OCI-M2 (cell line): Measurements from ENCODE around the gene PDK3.

ENCODE experiments used
- DNase-seq: peaks from one replicate; lab custom pipeline; 2025; ENCODE audit not compliant: unreplicated experiment; lab: John Stamatoyannopoulos, UW

The PDK3 gene

DNA sequence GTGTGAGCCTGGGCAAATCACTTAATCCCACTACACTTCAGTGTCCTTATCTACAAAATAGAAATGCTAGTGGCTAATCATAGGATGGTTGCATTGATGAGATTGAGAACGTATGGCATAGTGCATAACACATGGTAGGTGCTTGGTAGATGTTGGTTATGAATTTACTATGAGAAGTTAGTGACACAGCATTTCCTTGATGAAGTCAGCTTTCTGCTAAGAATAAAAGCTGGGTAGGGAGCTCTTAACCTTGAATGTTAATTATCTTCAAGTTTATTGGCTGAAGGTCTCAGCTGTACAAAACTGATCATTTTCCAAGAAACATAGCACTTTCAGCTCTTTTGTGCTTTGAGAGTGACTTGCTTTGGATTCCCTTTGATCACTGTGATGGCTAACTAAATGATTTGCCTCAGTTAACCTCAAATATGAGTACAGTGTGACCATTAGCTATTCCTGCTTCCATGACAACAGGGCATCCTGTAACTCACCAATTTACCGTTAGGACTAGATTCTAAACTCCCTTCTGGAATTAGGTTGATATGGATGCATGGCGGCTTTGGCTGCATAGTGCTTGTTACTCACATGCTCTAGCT is 17.8 kb downstream of the PDK3 start:
- DNase-seq, result no peak

DNA sequence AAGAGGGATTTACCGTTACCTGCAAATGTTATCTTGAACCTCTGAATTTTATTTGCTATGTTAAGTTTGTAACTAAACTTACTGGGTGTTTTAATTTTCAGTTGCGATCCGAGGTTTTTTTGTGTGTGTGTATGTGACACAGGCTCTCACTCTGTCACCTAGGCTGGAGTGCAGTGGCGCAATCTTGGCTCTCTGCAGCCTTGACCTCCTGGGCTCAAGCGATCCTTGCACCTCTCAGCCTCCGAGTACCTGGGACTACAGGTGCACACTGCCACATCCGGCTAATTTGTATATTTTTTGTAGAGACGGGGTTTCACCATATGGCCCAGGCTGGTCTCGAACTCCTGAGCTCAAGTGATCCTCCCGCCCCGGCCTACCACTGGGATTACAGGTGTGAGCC is 18.5 kb downstream of the PDK3 start:
- no peak for DNase-seq

- DNase-seq, result no peak
Observed at GRCh38 chrX:24485323-24485722, 20.2 kb downstream of the PDK3 start.

- no peak for DNase-seq
Observed at GRCh38 chrX:24485976-24486680, 21.0 kb downstream of the PDK3 start.

DNA sequence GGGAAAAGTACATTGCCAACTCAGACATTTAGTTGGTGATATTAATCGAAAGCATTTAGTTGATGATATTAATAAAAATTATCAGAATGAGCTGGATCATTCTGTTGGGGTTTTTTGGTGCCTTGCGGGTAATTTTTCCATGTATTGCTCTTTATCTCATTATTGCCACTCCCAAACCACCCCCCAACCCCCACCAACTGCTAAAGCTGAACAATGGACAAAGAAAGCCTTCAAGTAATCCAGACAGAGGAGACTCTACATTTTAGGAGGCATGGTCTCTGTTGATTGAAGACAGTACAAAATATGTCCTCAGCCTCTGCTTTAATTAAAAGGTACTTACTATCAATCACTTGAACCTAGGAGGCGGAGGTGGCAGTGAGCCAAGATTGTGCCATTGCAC is 22.5 kb downstream of the PDK3 start:
- DNase-seq, result no peak

- no peak for DNase-seq
Observed at GRCh38 chrX:24491741-24492140, 26.7 kb downstream of the PDK3 start.

DNA sequence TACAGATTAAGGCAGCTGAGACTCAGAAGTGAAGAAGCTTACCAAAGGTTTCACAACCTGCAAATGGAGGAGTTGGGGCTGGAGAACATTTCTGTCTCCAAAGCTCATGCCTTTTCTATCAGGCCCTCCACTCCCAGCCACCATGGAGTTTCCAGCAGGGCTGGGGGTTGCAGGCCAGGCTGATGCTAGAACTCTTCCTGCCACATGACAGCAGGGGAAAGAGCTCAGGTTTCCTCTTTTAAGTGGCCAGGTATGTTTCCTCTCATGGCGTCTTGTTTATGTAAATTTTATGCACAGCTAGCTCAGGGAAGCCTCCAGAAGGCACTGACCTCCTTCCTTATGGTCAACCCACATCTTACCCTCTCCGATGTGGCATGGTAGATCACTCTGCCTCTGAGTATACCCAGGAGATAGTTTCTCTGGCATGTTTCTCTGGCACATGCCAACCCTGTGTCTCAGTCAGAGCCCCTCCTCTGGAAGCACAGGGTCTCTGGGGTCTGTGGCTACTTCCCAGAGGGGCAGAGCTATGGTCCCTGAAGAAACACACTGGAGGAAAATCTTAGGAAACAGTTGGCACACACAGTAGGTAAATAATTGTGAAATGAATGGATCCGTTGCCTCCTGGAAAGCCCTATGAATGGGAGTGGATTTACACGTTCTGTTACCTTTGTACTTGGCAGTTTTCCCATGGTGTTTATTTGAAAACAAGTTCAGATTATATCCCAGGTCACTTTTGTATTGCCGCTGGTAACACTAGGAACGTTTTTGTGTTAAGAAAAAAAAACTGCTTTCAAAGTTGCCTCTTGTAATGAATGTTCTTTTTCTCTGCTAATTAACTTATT is 28.9 kb downstream of the PDK3 start:
- DNase-seq, result no peak

DNA sequence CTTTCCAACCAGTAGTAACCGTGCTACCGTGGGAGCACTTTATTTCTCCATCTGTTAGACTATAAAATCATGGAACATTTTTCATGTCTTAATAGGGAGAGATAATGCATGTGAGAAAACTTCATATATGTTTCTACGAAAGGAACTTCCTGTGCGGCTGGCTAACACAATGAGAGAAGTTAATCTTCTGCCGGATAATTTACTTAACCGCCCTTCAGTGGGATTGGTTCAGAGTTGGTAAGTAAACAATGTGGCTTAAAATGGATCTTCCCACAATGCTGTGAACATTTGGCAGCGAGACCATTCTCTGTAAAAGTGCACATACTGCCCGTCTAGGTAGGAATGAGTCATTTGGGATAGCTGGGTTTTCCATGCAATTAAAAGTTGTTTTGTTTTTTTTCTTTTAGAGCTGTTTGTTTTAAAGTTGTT is 29.6 kb downstream of the PDK3 start:
- DNase-seq, result no peak

- DNase-seq, result no peak
Observed at GRCh38 chrX:24495700-24496099, 30.6 kb downstream of the PDK3 start.

- no peak for DNase-seq
Observed at GRCh38 chrX:24498181-24498580, 33.1 kb downstream of the PDK3 start.

DNA sequence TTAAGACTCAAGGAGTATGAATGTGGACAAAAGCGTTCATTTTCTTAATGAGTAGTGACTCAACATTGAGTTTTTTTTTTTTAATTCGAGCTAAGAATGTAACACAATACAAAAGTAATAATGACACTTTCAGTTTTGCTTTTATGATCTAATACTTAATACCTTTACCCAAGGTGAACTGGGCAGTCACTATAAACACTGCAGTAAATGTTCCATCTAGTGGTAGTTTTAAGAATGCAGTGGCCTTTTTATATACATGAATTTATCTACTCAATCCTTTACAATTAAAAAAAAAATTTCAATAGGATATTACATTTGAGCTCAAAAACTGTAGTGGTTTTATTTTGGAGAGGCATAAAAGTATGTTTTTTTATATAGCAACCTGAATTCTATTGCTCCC is 33.9 kb downstream of the PDK3 start:
- no peak for DNase-seq

DNA sequence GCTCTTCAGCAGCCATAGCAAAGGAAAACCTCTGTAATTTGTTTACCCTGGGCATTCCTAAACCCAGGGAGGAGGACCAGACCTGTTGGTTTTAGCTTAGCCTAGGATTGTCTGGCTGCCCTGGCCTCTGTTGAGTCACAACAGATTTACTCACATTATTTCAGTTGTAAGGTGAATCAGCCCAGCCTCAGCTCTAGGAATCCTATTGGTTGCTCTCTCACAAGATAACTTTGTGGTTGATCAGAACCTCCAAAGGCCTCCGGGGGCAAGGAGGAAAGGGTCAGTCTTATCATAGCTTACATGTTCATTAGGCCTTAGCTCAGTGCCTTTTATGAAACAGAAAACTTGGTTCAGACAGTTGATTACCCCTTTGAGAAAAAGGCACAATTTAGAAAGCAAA is 41.0 kb downstream of the PDK3 start:
- DNase-seq, result no peak

GRCh38 chrX:24508375-24508774 is 43.3 kb downstream of the PDK3 start:
- DNase-seq, result no peak

DNA sequence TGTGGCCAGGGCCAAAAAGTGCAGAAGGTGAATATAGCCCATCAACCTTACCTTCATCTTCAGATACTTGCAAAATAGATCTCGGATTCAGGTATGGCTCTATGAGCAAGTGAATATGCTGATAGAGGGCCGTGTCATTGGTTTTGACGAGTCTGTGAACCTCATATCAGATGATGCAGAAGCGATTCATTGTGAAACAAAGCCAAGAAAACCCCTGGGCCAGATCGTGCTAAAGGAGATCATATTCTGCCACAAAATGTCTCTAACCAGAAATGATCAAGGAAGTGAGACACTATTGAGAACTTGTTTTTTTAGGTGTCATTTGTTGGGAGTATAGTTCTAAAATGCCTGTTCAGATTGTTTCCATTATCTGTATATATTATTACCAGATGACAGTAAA is 48.3 kb downstream of the PDK3 start:
- DNase-seq, result no peak

DNA sequence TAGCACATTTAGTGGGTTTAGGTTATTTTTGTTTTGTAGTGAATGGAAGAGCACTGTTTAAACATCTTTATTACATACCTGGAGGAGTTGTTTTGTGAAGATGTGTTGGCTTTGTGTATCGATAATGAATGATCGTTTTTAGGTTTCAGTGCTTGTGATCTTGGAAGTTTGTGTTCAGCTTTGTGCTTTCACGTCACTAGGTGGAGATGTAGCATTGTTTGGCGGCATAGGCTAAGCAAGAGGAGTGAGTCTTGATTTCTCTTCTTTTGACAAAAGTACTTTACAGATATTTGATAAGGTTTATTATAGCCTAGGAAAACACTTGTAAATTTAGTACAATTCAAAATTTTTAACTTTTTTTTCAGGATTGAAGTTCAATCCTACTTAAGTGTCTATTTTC is 50.4 kb downstream of the PDK3 start:
- no peak for DNase-seq

GRCh38 chrX:24520472-24520871 is 55.4 kb downstream of the PDK3 start:
- no peak for DNase-seq

- no peak for DNase-seq
Observed at GRCh38 chrX:24525455-24525854, 60.4 kb downstream of the PDK3 start.

DNA sequence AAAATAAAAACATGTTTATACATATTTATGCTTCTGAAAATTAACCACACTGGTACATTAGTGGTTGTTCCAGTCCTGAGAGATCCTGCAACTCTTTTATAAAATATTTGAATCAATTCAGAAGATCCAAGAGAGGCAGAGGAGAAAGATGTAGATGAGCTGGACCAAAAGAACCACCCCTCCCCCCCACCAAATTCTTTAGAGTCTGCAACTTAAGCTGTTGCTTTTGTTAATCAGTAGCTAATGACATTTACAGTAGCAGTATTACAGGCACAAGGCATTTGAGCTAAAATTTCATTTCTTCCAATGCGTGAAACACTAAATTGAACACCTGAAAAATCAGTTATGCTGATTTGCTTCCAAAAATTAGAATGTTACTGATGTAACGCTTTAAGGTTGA is 61.5 kb downstream of the PDK3 start:
- DNase-seq, result no peak

- no peak for DNase-seq
Observed at GRCh38 chrX:24528605-24529004, 63.5 kb downstream of the PDK3 start.

DNA sequence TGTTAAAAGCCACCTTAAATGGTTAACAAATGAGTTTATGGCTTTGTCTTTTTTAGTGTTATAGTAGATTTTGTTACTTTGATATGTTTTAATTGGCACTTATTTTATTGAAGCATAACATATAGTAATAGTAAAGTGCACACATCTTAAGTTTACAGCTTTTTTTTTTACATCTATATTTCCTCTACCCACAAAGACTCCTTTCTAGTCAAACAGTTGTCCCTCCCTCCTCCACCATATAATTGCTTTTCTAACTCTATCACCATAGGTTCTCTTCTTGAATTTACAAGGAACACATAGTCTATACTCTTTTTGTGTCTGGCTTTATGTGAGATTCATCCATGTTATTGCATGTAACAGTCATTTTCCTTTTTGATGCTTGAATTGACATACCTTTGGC is 71.5 kb downstream of the PDK3 start:
- DNase-seq, result no peak

DNA sequence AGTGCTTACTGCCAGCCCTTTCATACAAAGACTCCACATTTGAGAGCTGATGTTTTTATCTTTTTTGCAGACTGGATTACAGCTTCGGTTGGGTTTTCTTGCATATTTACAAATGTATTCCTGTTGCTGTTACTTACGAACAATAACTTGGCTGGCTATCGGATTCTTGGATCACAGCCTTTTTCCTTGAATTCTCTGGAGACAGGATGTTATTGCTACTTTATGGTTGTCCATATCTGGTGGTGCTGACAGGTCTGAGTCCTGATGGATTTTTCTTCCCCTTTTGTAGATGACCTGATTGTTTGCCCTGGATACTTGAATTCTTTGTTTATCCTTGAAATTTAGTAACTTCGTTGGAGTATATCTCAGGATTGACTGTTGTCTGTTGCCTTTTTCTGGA is 77.7 kb downstream of the PDK3 start:
- DNase-seq, result no peak

- no peak for DNase-seq
Observed at GRCh38 chrX:24547961-24548360, 82.9 kb downstream of the PDK3 start.
